A549 (cell line): ENCODE data around the gene MAP3K20. TPM values are rescaled to one million over a fixed set of nuclear protein-coding genes. Genes with fewer than 3 reads are reported as not detected.
A peak's percentile ranks its signal among the peaks of the same experiment; 100 is the strongest.

Experiments
- ATAC-seq, 2 experiments: fragments of 200-7000 bp in 1 of 2; fragments of >200 bp in 1 of 2; cut with Nextera tagmentation in 1 of 2; cut with Tn5 transposase in 1 of 2; 3 replicates each; pipeline versions ENCODE4 v1.8.0 to v1.9.1; 2018 to 2020; ENCODE audit warnings: mild to moderate bottlenecking in 1 of 2, moderate library complexity in 1 of 2
- CTCF ChIA-PET: fragments of 300-600 bp; sonication (Branson Sonifier 250); formaldehyde crosslinking; extraction: SDS; loops from one replicate; lab custom pipeline; 2021; ENCODE audit warnings: antibody characterized with exemption, inconsistent platforms; lab: Yijun Ruan, JAX
- POLR2A ChIA-PET: fragments of 350-600 bp; formaldehyde crosslinking; extraction: SDS; loops from one replicate; lab custom pipeline; 2021; ENCODE audit warnings: antibody characterized with exemption, inconsistent platforms; lab: Yijun Ruan, JAX
- DNase-seq, 2 experiments: peaks; one replicate each; pipeline versions ENCODE4 v3.0.0 to v3.0.0-alpha.2; 2011 to 2016; ENCODE audit warnings: low read depth in 1 of 2, low spot score in 1 of 2
- FAIRE-seq: peaks from 2 replicates; lab custom pipeline; 2011; peaks lifted over from hg19 to GRCh38; lab: Jason Lieb, UNC
- H3K27ac ChIP-seq, 2 experiments: fragments of >200 bp; sonication (Bioruptor Twin); formaldehyde crosslinking; 3 replicates each; pipeline ENCODE4 v1.5.1; 2016 to 2017
- H3K4me1 ChIP-seq: fragments of >200 bp; sonication (Bioruptor Twin); formaldehyde crosslinking; 3 replicates; pipeline ENCODE4 v1.6.1; 2016
- H3K4me2 ChIP-seq: fragments of >200 bp; sonication (Bioruptor Twin); formaldehyde crosslinking; 3 replicates; pipeline ENCODE4 v1.6.1; 2016
- H3K4me3 ChIP-seq: fragments of >200 bp; sonication (Bioruptor Twin); formaldehyde crosslinking; 3 replicates; pipeline ENCODE4 v1.5.1; 2016
- H3K9me3 ChIP-seq: fragments of >200 bp; sonication (Bioruptor Twin); formaldehyde crosslinking; 3 replicates; pipeline ENCODE4 v1.6.1; 2016
- ATOH8 ChIP-seq: fragments of 250-450 bp; sonication (Bioruptor Pico); IDR thresholded peaks from 2 replicates; pipeline ENCODE4 v1.5.0; 2020; ENCODE audit warnings: low read depth, mild to moderate bottlenecking, moderate library complexity
- BHLHE40 ChIP-seq: IDR thresholded peaks from 2 replicates; pipeline ENCODE4 v1.6.1; 2012; ENCODE audit warnings: low read depth, low read length, inconsistent platforms
- CBX2 ChIP-seq: fragments of 200-600 bp; sonication (generic); IDR thresholded peaks from 2 replicates; pipeline ENCODE4 v1.6.1; 2016; ENCODE audit warnings: low read depth, mild to moderate bottlenecking, borderline replicate concordance
- CBX8 ChIP-seq: fragments of 200-600 bp; sonication (generic); IDR thresholded peaks from 2 replicates; pipeline ENCODE4 v1.6.1; 2016
- CEBPB ChIP-seq, 2 experiments: fragments of >200 bp in 1 of 2; sonication (Bioruptor Twin) in 1 of 2; formaldehyde crosslinking in 1 of 2; IDR thresholded peaks; 2 replicates each; pipeline ENCODE4 v1.6.1; 2012 to 2016
- CHD2 ChIP-seq: fragments of 150-350 bp; IDR thresholded peaks from 2 replicates; pipeline ENCODE4 v1.6.1; 2014; ENCODE audit warnings: low read length; ENCODE audit not compliant: partially characterized antibody
- CTCF ChIP-seq: fragments of >200 bp; sonication (Bioruptor Twin); formaldehyde crosslinking; IDR thresholded peaks from 3 replicates; pipeline ENCODE4 v1.5.1; 2016
- EHF ChIP-seq: fragments of 250-450 bp; sonication (Bioruptor Pico); IDR thresholded peaks from 2 replicates; pipeline ENCODE4 v1.5.0; 2020; ENCODE audit warnings: mild to moderate bottlenecking
- ELK1 ChIP-seq: fragments of 150-350 bp; IDR thresholded peaks from 2 replicates; pipeline ENCODE4 v1.6.1; 2014; ENCODE audit warnings: low read depth, mild to moderate bottlenecking, low read length
- EP300 ChIP-seq, 2 experiments: fragments of >200 bp; sonication (Bioruptor Twin); formaldehyde crosslinking; IDR thresholded peaks; 2 replicates in 1 of 2; 3 replicates in 1 of 2; pipeline ENCODE4 v1.6.1; 2016 to 2017
- FOSB ChIP-seq: fragments of 250-450 bp; sonication (Bioruptor Pico); IDR thresholded peaks from 2 replicates; pipeline ENCODE4 v1.5.0; 2020; ENCODE audit warnings: mild to moderate bottlenecking, moderate library complexity
- FOXS1 ChIP-seq: fragments of 250-450 bp; sonication (Bioruptor Pico); IDR thresholded peaks from 2 replicates; pipeline ENCODE4 v1.5.0; 2020; ENCODE audit warnings: mild to moderate bottlenecking, moderate library complexity
- HEYL ChIP-seq: fragments of 250-450 bp; sonication (Bioruptor Pico); IDR thresholded peaks from 2 replicates; pipeline ENCODE4 v1.8.0; 2021; ENCODE audit warnings: mild to moderate bottlenecking, moderate library complexity
- HOXA7 ChIP-seq: fragments of 250-450 bp; sonication (Bioruptor Pico); IDR thresholded peaks from 2 replicates; pipeline ENCODE4 v1.5.0; 2020; ENCODE audit warnings: mild to moderate bottlenecking, moderate library complexity
- KDM1A ChIP-seq: fragments of 200-600 bp; sonication (generic); IDR thresholded peaks from 2 replicates; pipeline ENCODE4 v1.6.1; 2016; ENCODE audit warnings: low read depth, mild to moderate bottlenecking
- MAX ChIP-seq: IDR thresholded peaks from 2 replicates; pipeline ENCODE4 v1.6.1; 2012
- MYC ChIP-seq: IDR thresholded peaks from 2 replicates; pipeline ENCODE4 v1.6.1; 2012; ENCODE audit warnings: mild to moderate bottlenecking, inconsistent platforms, low read length, improper control_type of control experiment, borderline replicate concordance
- NFE2L2 ChIP-seq: fragments of 150-350 bp; conservative IDR thresholded peaks from 2 replicates; pipeline ENCODE4 v1.6.1; 2014; ENCODE audit warnings: low read length
- PBX3 ChIP-seq: IDR thresholded peaks from 2 replicates; pipeline ENCODE4 v1.6.1; 2012
- POLR2A ChIP-seq: IDR thresholded peaks from 2 replicates; pipeline ENCODE4 v1.6.1; 2012; ENCODE audit warnings: mild to moderate bottlenecking, low read length
- POLR2AphosphoS2 ChIP-seq: conservative IDR thresholded peaks from 2 replicates; pipeline ENCODE4 v1.6.1; 2012; ENCODE audit warnings: low read length, improper control_type of control experiment, inconsistent platforms
- RNF2 ChIP-seq: fragments of 200-600 bp; sonication (generic); IDR thresholded peaks from 2 replicates; pipeline ENCODE4 v1.6.1; 2016; ENCODE audit warnings: low read depth, mild to moderate bottlenecking, antibody characterized with exemption, moderate library complexity, borderline replicate concordance
- SMC3 ChIP-seq: fragments of >200 bp; sonication (Bioruptor Twin); formaldehyde crosslinking; IDR thresholded peaks from 3 replicates; pipeline ENCODE4 v1.6.1; 2018; ENCODE audit warnings: inconsistent platforms
- USF2 ChIP-seq: fragments of 450-650 bp; IDR thresholded peaks from 2 replicates; pipeline ENCODE4 v1.6.1; 2014; ENCODE audit warnings: antibody characterized with exemption
- ZFP36 ChIP-seq: fragments of 450-650 bp; IDR thresholded peaks from 2 replicates; pipeline ENCODE4 v1.6.1; 2014; ENCODE audit warnings: borderline replicate concordance; ENCODE audit not compliant: partially characterized antibody
- ZNF302 ChIP-seq: fragments of 250-450 bp; sonication (Bioruptor Pico); IDR thresholded peaks from 2 replicates; pipeline ENCODE4 v1.9.0; 2021; ENCODE audit warnings: inconsistent platforms, mild to moderate bottlenecking, moderate library complexity
- WGBS: methylation state at CpG from one replicate; pipeline ENCODE4 v1.1.6; 2017; ENCODE audit errors: missing lambda C conversion rate; 5-methylcytosine and 5-hydroxymethylcytosine counted together
- polyA plus RNA-seq, 4 experiments: library from polyadenylated mRNA; depleted of rRNA in 3 of 4; stranded (reverse); fragments of >200 nt; fragmentation: RNase III in 1 of 4; extraction: RNeasy Plus Mini Kit Qiagen cat#74134 plus additional on column Dnase treatment in 1 of 4; gene quantifications; 2 replicates in 3 of 4; 3 replicates in 1 of 4; pipeline ENCODE4 v1.2.3, GENCODE V29; 2011 to 2017

The MAP3K20 gene
- polyA plus RNA-seq, 2 of the 4 experiments (the other 2 are of a cell fraction) = 34.7 to 80.7 TPM

- Histone ChIP-seq H3K4me2 (peak overlapping the region; percentile 32; the same call in 1 of the 3 replicates), H3K27ac (no peak overlapping the region), H3K4me1 (peaks cover 32% of the 10 kb centered on the region), H3K9me3 (no peaks in the 10 kb centered on the region), H3K4me3 (no peak overlapping the region)
- DNase-seq (no peak), ATAC-seq (no peak), FAIRE-seq (no peak)
- ChIA-PET CTCF (interaction anchor here (1.7 kb wide), 2 partner anchors 12 to 145 kb away, joined by 3 to 4 read pairs; no protein-coding TSS in a partner anchor), POLR2A (no interaction called here)
- no peak for TF ChIP-seq POLR2A
- no peak for TF ChIP-seq POLR2AphosphoS2
- TF ChIP-seq FOXS1 = no peak
- TF ChIP-seq HEYL (CRISPR knock-in tag) = no peak
- no peak for TF ChIP-seq CEBPB (IDR thresholded peaks at IDR 0.05)
- TF ChIP-seq CTCF = no peak
- no peak for TF ChIP-seq ATOH8 (CRISPR knock-in tag)
- no peak for TF ChIP-seq CBX2
- TF ChIP-seq HOXA7 = no peak
- no peak for TF ChIP-seq MAX
- TF ChIP-seq SMC3 = no peak
- TF ChIP-seq FOSB (CRISPR knock-in tag) = no peak
- TF ChIP-seq ELK1 = no peak
- no peak for TF ChIP-seq BHLHE40
- no peak for TF ChIP-seq KDM1A
- TF ChIP-seq ZFP36 = no peak
- TF ChIP-seq RNF2 = no peak
Measured at GRCh38 chr2:173117678-173118077, 42.0 kb downstream of the MAP3K20 start.

- ChIA-PET POLR2A (interaction anchor here (0.6 kb wide), 1 partner anchor 1529 kb away, joined by 3 read pairs; no protein-coding TSS in a partner anchor), CTCF (interaction anchor here (1.7 kb wide), 2 partner anchors 11 to 145 kb away, joined by 3 to 4 read pairs; no protein-coding TSS in a partner anchor)
- WGBS = 50% methylated on average over 1 of the region's 1 CpG
- peak overlapping the region; percentile 32; the same call in 2 of the 3 replicates for H3K4me2 ChIP-seq
- H3K4me3 ChIP-seq = no peak overlapping the region
- no peak for DNase-seq
- H3K9me3 ChIP-seq = no peaks in the 10 kb centered on the region
- ATAC-seq = 0 out of 6 replicates have a peak, but pooled peaks of 1 of the 2 experiments have one; percentile 39
- peaks cover 32% of the 10 kb centered on the region for H3K4me1 ChIP-seq
- TF ChIP-seq PBX3 (no peak), CHD2 (no peak), MYC (no peak), EP300 (IDR thresholded peaks at IDR 0.05) (no peak), CBX8 (no peak), USF2 (no peak), NFE2L2 (no peak), POLR2A (no peak), FOSB (CRISPR knock-in tag) (no peak), ZNF302 (CRISPR knock-in tag) (no peak), CBX2 (no peak), EHF (no peak)
- 0 out of 6 replicates have a peak overlapping the region, but pooled peaks of 1 of the 2 experiments have one; percentile 29 for H3K27ac ChIP-seq
- no peak for FAIRE-seq
Measured at GRCh38 chr2:173118395-173118794, 42.7 kb downstream of the MAP3K20 start.
